Activated naive CD8-positive, alpha-beta T cell (primary cell): ENCODE data around the gene SRSF2.
"Not testable (repeated sequence)": the region's sequence is repeated elsewhere in the genome, so short reads cannot be mapped to it uniquely, and the experiment has no call there.

Experiments
- H3K27ac Mint-ChIP-seq: one replicate; pipeline ENCODE4 v1.8.0; 2021; ENCODE audit warnings: mixed read lengths
- H3K27me3 Mint-ChIP-seq: one replicate; pipeline ENCODE4 v1.8.0; 2021; ENCODE audit warnings: mixed read lengths
- H3K36me3 Mint-ChIP-seq: one replicate; pipeline ENCODE4 v1.8.0; 2021; ENCODE audit warnings: mixed read lengths
- H3K4me1 Mint-ChIP-seq: one replicate; pipeline ENCODE4 v1.8.0; 2021; ENCODE audit warnings: low read depth, mixed read lengths
- H3K4me3 Mint-ChIP-seq: one replicate; pipeline ENCODE4 v1.8.0; 2021; ENCODE audit warnings: mild to moderate bottlenecking, mixed read lengths
- H3K9me3 Mint-ChIP-seq: one replicate; pipeline ENCODE4 v1.8.0; 2021; ENCODE audit warnings: low read depth, mixed read lengths

Gene SRSF2

GRCh38 chr17:76732734-76733617, 4.2 kb downstream of the SRSF2 start:
- Mint-ChIP-seq H3K4me3 (peak overlapping the region; percentile 99), H3K9me3 (no peaks in the 10 kb centered on the region), H3K27ac (peak overlapping the region; percentile 97), H3K36me3 (peaks cover 28% of the 10 kb centered on the region), H3K4me1 (peaks cover 55% of the 10 kb centered on the region), H3K27me3 (no peaks in the 10 kb centered on the region)

- not testable (repeated sequence) for H3K9me3 Mint-ChIP-seq, H3K27me3 Mint-ChIP-seq
- Mint-ChIP-seq H3K4me1 (peaks cover 59% of the 10 kb centered on the region), H3K27ac (peak overlapping the region; percentile 97), H3K4me3 (peak overlapping the region; percentile 99), H3K36me3 (peaks cover 28% of the 10 kb centered on the region)
These were observed 5.1 kb downstream of the SRSF2 start for GRCh38 chr17:76731800-76732733.

GRCh38 chr17:76727745-76728456, 9.2 kb downstream of the SRSF2 start:
- Mint-ChIP-seq H3K9me3 (no peaks in the 10 kb centered on the region), H3K27ac (peak overlapping the region; percentile 97), H3K36me3 (peaks cover 4% of the 10 kb centered on the region), H3K27me3 (no peaks in the 10 kb centered on the region), H3K4me1 (peaks cover 58% of the 10 kb centered on the region), H3K4me3 (peak overlapping the region; percentile 98)

- Mint-ChIP-seq H3K27me3 (no peaks in the 10 kb centered on the region), H3K36me3 (peaks cover 4% of the 10 kb centered on the region), H3K4me3 (peak within 1 kb of the TSS; percentile 98), H3K4me1 (peaks cover 56% of the 10 kb centered on the region), H3K27ac (peak within 1 kb of the TSS; percentile 97), H3K9me3 (no peaks in the 10 kb centered on the region)
These were observed 10.1 kb downstream of the SRSF2 start, which contains the start of gene METTL23 for GRCh38 chr17:76726776-76727718. METTL23 (plus strand) TSS chr17:76726839; CDS start chr17:76729711, 2,872 bp downstream.

DNA sequence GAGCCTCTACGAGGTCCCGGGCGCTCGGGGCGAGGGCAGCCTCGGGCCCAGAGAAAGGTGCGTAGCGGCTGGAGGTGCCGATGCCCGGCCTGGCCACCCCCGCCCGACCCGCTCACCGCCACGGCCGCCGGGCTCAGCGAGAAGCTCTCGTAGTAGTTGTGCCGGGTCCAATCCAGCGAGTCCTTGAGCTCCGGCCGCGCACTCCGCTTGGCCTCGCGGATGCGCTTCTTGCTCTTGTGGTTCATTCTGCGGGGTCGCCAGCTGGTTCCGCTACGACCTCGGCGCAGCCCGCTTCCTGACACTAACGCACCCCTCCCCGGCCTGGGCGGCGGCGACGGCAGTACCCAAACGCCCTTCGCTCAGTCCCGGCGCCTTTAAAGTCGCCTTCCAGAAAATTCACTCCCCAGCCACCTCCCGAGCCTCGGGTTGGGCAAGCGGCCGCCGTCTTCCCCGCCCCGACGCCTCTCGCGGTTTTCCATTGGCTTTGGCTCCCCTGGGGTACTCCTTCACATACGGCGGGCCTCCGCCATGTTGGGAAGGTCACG, 10.8 kb downstream of the SRSF2 start, which contains the start of gene JMJD6:
TSS of gene JMJD6 (minus strand) at position 376 of the 545 bp plus-strand sequence. CDS start at position 245, 131 bp downstream.
- H3K27ac Mint-ChIP-seq, result peak within 1 kb of the TSS; percentile 97
- peak within 1 kb of the TSS; percentile 98 for H3K4me3 Mint-ChIP-seq
- no peaks in the 10 kb centered on the region for H3K9me3 Mint-ChIP-seq
- H3K27me3 Mint-ChIP-seq, result no peaks in the 10 kb centered on the region
- peaks cover 57% of the 10 kb centered on the region for H3K4me1 Mint-ChIP-seq
- H3K36me3 Mint-ChIP-seq, result peaks cover 10% of the 10 kb centered on the region

GRCh38 chr17:76725580-76726230, 11.4 kb downstream of the SRSF2 start:
- Mint-ChIP-seq H3K36me3 (peaks cover 10% of the 10 kb centered on the region), H3K4me1 (peaks cover 56% of the 10 kb centered on the region), H3K4me3 (peak overlapping the region; percentile 98), H3K27me3 (no peaks in the 10 kb centered on the region), H3K27ac (peak overlapping the region; percentile 94), H3K9me3 (no peaks in the 10 kb centered on the region)

GRCh38 chr17:76723812-76724211, 13.3 kb downstream of the SRSF2 start:
- Mint-ChIP-seq H3K36me3 (peaks cover 10% of the 10 kb centered on the region), H3K4me1 (peaks cover 45% of the 10 kb centered on the region), H3K9me3 (no peaks in the 10 kb centered on the region), H3K27me3 (no peaks in the 10 kb centered on the region), H3K27ac (peak overlapping the region; percentile 6), H3K4me3 (peak overlapping the region; percentile 62)

- H3K36me3 Mint-ChIP-seq, H3K27me3 Mint-ChIP-seq, H3K27ac Mint-ChIP-seq, H3K9me3 Mint-ChIP-seq: not testable (repeated sequence)
- peak overlapping the region; percentile 27 for H3K4me3 Mint-ChIP-seq
- H3K4me1 Mint-ChIP-seq, result peaks cover 40% of the 10 kb centered on the region
These were observed 14.2 kb downstream of the SRSF2 start for GRCh38 chr17:76722977-76723376.

DNA sequence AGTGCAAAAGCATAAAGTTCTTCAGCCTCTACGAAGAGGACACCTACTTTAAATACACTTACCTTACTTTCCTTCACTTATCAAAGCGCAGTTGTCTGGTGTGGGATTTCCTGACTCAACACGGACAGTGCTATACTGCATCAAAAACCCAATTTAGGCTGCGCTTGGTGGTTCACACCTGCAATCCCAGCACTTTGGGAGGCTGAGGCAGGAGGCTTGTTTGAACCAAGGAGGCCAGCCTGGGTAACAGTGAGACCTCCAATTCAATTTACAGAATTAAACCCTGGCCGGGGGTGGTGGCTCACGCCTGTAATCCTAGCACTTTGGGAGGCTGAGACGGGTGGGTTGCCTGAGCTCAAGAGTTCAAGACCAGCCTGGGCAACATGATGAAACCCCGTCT, 14.9 kb downstream of the SRSF2 start:
- no peak overlapping the region for H3K4me3 Mint-ChIP-seq
- H3K36me3 Mint-ChIP-seq, result peaks cover 10% of the 10 kb centered on the region
- H3K27ac Mint-ChIP-seq, result no peak overlapping the region
- H3K27me3 Mint-ChIP-seq, result no peaks in the 10 kb centered on the region
- no peaks in the 10 kb centered on the region for H3K9me3 Mint-ChIP-seq
- peaks cover 37% of the 10 kb centered on the region for H3K4me1 Mint-ChIP-seq

DNA sequence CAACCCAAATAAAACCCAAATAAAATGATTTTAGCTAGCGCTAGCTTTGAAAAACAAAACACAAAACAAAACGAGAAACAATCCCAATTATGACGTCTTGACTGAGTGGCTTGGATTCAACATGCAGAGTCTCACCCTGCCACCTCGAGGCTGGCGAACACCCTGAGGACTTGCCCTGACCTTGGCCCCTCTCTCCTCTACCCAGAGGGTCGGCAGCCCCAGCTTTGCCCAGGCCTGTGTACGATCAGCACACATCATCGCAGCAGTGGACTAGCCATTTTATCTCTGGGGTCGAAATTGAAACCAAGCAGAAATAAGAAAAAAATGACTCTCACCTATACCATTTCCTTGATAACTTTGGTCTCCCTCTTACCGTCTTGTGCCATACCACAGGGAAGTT, 15.7 kb downstream of the SRSF2 start:
- peak overlapping the region; percentile 47 for H3K27ac Mint-ChIP-seq
- H3K27me3 Mint-ChIP-seq, result no peaks in the 10 kb centered on the region
- H3K9me3 Mint-ChIP-seq, result no peaks in the 10 kb centered on the region
- peaks cover 44% of the 10 kb centered on the region for H3K4me1 Mint-ChIP-seq
- peak overlapping the region; percentile 2 for H3K4me3 Mint-ChIP-seq
- peaks cover 10% of the 10 kb centered on the region for H3K36me3 Mint-ChIP-seq

GRCh38 chr17:76720941-76721340, 16.2 kb downstream of the SRSF2 start:
- no peak overlapping the region for H3K4me3 Mint-ChIP-seq
- peak overlapping the region; percentile 19 for H3K27ac Mint-ChIP-seq

DNA sequence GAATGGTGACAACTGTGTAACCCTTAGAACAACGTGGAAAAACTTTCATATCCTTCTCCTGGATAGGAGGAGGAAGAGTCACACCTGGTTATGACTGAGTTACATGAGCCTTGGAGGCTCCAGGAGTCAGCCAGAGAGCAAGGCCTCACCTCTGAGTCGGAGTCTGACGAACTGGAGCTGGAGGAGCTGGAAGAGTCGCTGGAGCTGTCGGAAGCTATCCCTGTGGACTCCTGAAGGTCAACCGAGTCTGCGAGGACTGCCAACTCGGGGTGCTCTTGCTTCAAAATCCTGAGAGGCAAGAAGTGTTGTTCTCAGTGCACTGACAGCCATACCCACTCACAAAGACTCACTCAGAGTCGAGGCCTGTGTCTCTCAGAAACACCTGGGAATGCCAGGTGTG, 16.9 kb downstream of the SRSF2 start:
- Mint-ChIP-seq H3K27me3 (no peaks in the 10 kb centered on the region), H3K27ac (no peak overlapping the region), H3K4me1 (peaks cover 51% of the 10 kb centered on the region), H3K36me3 (peaks cover 8% of the 10 kb centered on the region), H3K4me3 (no peak overlapping the region), H3K9me3 (no peaks in the 10 kb centered on the region)

More at GRCh38 chr17:76720941-76721340, 16.2 kb downstream of the SRSF2 start:
- H3K27me3 Mint-ChIP-seq, result no peaks in the 10 kb centered on the region
- no peaks in the 10 kb centered on the region for H3K9me3 Mint-ChIP-seq
- peaks cover 12% of the 10 kb centered on the region for H3K36me3 Mint-ChIP-seq
- H3K4me1 Mint-ChIP-seq, result peaks cover 49% of the 10 kb centered on the region

GRCh38 chr17:76718516-76718915, 18.6 kb downstream of the SRSF2 start:
- Mint-ChIP-seq H3K36me3 (peaks cover 8% of the 10 kb centered on the region), H3K4me1 (peaks cover 55% of the 10 kb centered on the region), H3K27me3 (no peaks in the 10 kb centered on the region), H3K9me3 (no peaks in the 10 kb centered on the region), H3K4me3 (no peak overlapping the region), H3K27ac (no peak overlapping the region)
